ENCODE data around the gene FRMD4A. TPM values are rescaled to one million over a fixed set of nuclear protein-coding genes. Genes with fewer than 3 reads are reported as not detected.

The FRMD4A gene
- total RNA-seq, 2 donors from 2014 or later = 22.3 to 22.4 TPM

DNA sequence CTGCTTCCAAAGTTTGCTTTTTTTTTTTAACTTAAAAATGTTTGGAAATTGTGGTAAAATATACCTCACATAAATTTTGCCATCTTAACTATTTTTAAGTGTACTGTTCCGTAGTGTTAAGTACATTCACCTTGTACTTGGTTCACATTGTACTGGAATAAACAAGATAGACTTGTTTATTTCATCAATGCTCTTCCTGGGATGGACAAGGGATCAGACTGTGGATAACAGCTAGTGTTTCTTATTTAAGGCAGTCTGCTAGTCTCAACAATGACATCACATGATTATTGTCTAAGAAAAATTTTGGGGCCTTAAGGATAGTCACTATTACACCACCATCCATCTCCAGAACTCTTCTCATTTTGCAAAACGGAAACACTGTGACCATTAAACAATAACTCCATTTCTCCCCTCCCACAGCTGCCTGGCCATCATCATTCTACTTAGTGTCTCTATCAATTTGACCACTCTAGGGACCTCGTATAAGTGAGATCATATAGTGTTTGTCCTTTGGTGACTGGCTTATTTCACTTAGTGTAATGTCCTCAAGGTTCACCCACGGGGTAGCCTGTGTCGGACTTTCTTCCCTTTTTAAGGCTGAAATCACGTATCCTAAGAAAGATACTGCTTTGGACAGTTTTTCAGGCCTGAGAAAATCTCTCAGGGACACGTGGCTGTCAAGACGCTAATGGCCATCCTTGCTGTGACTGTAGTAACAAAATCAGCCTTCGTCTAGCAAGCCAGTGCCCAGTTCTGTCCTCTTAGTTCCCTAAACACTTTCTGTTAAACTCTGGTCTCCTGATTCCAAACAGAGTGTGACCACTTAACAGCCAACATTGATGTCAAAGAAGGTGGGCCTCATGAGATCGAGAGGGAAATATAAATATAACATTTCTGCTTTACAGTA is 305.2 kb downstream of the FRMD4A start:
- no peak for DNase-seq
- H3K4me1 Mint-ChIP-seq = peaks cover under 1% of the 10 kb centered on the region
- Histone ChIP-seq H3K4me3 (ENCODE audit: low read length) (no peak overlapping the region), H3K27ac (ENCODE audit: low read depth, low read length) (no peak overlapping the region), H3K9ac (ENCODE audit: extremely low read depth, low read length, poor library complexity, severe bottlenecking) (no peak overlapping the region), H3K4me1 (ENCODE audit: control insufficient read depth, insufficient read depth, low read length) (no peaks in the 10 kb centered on the region), H3K27me3 (ENCODE audit: control insufficient read depth, insufficient read depth, low read length, poor library complexity, severe bottlenecking) (no peaks in the 10 kb centered on the region), H3K9me3 (ENCODE audit: control insufficient read depth, low read length) (no peaks in the 10 kb centered on the region), H3K36me3 (ENCODE audit: control insufficient read depth, insufficient read depth, low read length) (no peaks in the 10 kb centered on the region)
- WGBS, 2 experiments (ENCODE audit: insufficient coverage in 1 of 2, insufficient read length in 1 of 2) = 92 to 93% methylated on average over 8 to 10 of the region's 10 CpGs
- H3K4me3 Mint-ChIP-seq = no peak overlapping the region
- H3K36me3 Mint-ChIP-seq (ENCODE audit: low read depth) = no peaks in the 10 kb centered on the region
- H3K9me3 Mint-ChIP-seq = no peaks in the 10 kb centered on the region
- TF ChIP-seq, protein P1, sequence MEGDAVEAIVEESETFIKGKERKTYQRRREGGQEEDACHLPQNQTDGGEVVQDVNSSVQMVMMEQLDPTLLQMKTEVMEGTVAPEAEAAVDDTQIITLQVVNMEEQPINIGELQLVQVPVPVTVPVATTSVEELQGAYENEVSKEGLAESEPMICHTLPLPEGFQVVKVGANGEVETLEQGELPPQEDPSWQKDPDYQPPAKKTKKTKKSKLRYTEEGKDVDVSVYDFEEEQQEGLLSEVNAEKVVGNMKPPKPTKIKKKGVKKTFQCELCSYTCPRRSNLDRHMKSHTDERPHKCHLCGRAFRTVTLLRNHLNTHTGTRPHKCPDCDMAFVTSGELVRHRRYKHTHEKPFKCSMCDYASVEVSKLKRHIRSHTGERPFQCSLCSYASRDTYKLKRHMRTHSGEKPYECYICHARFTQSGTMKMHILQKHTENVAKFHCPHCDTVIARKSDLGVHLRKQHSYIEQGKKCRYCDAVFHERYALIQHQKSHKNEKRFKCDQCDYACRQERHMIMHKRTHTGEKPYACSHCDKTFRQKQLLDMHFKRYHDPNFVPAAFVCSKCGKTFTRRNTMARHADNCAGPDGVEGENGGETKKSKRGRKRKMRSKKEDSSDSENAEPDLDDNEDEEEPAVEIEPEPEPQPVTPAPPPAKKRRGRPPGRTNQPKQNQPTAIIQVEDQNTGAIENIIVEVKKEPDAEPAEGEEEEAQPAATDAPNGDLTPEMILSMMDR (conservative IDR thresholded peaks at IDR 0.05) = no peak
- no peak overlapping the region for H3K27ac Mint-ChIP-seq
- peaks cover 6% of the 10 kb centered on the region for H3K27me3 Mint-ChIP-seq (ENCODE audit: insufficient read depth)

DNA sequence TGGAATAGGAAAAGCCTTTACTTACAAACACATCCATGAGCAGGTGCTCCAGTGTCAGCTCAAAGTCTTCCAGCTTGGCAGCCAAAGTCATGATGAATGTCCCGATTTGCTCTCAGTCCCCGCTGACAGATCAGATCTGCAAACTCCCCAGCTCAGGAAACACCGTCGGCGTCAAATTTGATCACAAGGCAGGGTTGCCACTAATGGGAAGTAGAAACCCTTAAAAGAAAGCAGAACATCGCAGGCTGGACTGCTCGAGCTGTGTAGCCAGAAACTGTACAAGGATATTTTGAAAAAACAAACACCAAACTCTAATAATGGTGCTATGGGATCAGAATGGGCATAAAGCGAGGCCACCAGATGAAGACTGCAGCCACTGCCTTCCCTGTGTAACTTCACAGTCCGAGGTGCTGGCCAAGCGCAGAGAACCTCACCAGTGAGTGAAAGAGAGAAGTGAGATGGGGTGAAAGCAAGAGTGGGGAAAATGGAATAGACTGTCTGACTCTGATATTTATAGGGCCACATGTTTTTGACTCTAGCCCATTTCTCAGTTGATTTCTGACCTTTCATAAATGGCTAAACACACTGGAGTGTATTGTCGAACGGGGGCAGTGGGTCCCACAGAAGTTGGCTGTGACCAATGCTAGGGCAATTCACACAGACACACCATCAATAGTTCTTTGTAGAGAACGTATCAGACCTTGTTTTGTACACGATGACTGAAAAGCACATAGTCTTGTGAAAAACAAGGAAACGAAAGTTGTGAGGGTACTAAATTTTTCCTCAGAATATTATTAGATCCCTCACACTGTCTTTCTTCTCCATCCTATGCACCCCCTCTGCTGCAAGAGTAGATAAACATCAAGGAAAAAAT is 306.2 kb downstream of the FRMD4A start:
- Mint-ChIP-seq H3K9me3 (no peaks in the 10 kb centered on the region), H3K27me3 (ENCODE audit: insufficient read depth) (peaks cover 6% of the 10 kb centered on the region), H3K4me1 (peaks cover 7% of the 10 kb centered on the region), H3K4me3 (no peak overlapping the region), H3K27ac (no peak overlapping the region), H3K36me3 (ENCODE audit: low read depth) (no peaks in the 10 kb centered on the region)
- Histone ChIP-seq H3K4me1 (ENCODE audit: control insufficient read depth, insufficient read depth, low read length) (no peaks in the 10 kb centered on the region), H3K9ac (ENCODE audit: extremely low read depth, low read length, poor library complexity, severe bottlenecking) (no peak overlapping the region), H3K36me3 (ENCODE audit: control insufficient read depth, insufficient read depth, low read length) (no peaks in the 10 kb centered on the region), H3K27ac (ENCODE audit: low read depth, low read length) (peak overlapping the region; percentile 59), H3K27me3 (ENCODE audit: control insufficient read depth, insufficient read depth, low read length, poor library complexity, severe bottlenecking) (no peaks in the 10 kb centered on the region), H3K4me3 (ENCODE audit: low read length) (no peak overlapping the region), H3K9me3 (ENCODE audit: control insufficient read depth, low read length) (no peaks in the 10 kb centered on the region)
- WGBS, 2 experiments (ENCODE audit: insufficient coverage in 1 of 2, insufficient read length in 1 of 2) = 93 to 95% methylated on average over 11 to 15 of the region's 15 CpGs
- no peak for DNase-seq
- TF ChIP-seq, protein P1 (conservative IDR thresholded peaks at IDR 0.05) = no peak

DNA sequence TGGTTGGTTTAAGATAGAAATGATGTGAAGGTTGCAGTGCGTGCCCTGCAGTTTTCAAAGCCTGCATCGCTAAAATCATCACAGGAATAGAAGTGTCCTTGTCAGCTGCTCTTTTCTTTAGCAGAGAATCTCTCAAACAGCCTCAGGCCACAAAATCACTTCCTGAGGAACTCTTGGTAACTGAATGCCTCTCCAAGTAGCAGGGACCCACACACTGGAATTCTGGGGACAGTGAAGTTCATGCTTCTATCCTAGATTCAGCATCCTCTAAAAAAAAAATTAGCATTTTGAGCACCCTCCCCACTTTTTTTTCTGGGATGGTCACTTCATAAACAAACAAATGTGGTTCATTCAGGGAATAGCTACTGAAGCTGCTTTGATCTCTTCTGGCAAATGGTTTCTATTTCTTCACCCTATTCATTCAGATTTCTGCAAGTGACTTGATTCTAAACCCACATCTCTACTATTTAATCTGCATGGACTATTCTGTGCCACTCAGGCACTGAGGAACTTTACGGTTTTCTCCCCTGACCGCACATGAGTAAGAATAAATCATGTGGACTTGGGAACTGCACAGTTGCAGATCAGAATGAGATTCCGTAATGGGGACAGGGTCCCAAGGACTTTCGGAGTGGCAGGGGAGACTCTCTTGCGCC is 306.9 kb downstream of the FRMD4A start:
- Mint-ChIP-seq H3K27me3 (ENCODE audit: insufficient read depth) (peaks cover 6% of the 10 kb centered on the region), H3K4me1 (peaks cover 7% of the 10 kb centered on the region), H3K36me3 (ENCODE audit: low read depth) (no peaks in the 10 kb centered on the region), H3K9me3 (no peaks in the 10 kb centered on the region), H3K27ac (no peak overlapping the region), H3K4me3 (no peak overlapping the region)
- Histone ChIP-seq H3K9me3 (ENCODE audit: control insufficient read depth, low read length) (no peaks in the 10 kb centered on the region), H3K36me3 (ENCODE audit: control insufficient read depth, insufficient read depth, low read length) (no peaks in the 10 kb centered on the region), H3K27me3 (ENCODE audit: control insufficient read depth, insufficient read depth, low read length, poor library complexity, severe bottlenecking) (no peaks in the 10 kb centered on the region), H3K9ac (ENCODE audit: extremely low read depth, low read length, poor library complexity, severe bottlenecking) (no peak overlapping the region), H3K27ac (ENCODE audit: low read depth, low read length) (peak overlapping the region; percentile 59), H3K4me1 (ENCODE audit: control insufficient read depth, insufficient read depth, low read length) (no peaks in the 10 kb centered on the region), H3K4me3 (ENCODE audit: low read length) (no peak overlapping the region)
- DNase-seq = no peak
- 91 to 96% methylated on average over 3 to 7 of the region's 7 CpGs for WGBS, 2 experiments (ENCODE audit: insufficient coverage in 1 of 2, insufficient read length in 1 of 2)
- TF ChIP-seq, protein P1 (conservative IDR thresholded peaks at IDR 0.05) = no peak

Measured in endodermal cell (in vitro differentiated cells).